Measurements from ENCODE around the gene RNF13.

- TF ChIP-seq POLR2A (IDR thresholded peaks at IDR 0.05; ENCODE audit: low read depth, low read length) (no peak), CTCF (conservative IDR thresholded peaks at IDR 0.05; ENCODE audit: low read depth, low read length) (no peak), RAD21 (IDR thresholded peaks at IDR 0.05; ENCODE audit: low read length) (no peak), CEBPB (IDR thresholded peaks at IDR 0.05; ENCODE audit: low read depth, low read length) (no peak), ELK1 (IDR thresholded peaks at IDR 0.05; ENCODE audit: borderline replicate concordance, low read depth, low read length) (no peak), CHD1 (IDR thresholded peaks at IDR 0.05; ENCODE audit: low read depth, low read length) (no peak), SMC3 (IDR thresholded peaks at IDR 0.05; ENCODE audit: low read depth, low read length) (no peak), BHLHE40 (IDR thresholded peaks at IDR 0.05; ENCODE audit: low read depth, low read length) (no peak), USF2 (IDR thresholded peaks at IDR 0.05; ENCODE audit: low read depth, low read length) (no peak)
Observed at GRCh38 chr3:149933858-149934257, 120.8 kb downstream of the RNF13 start.

Data from IMR-90 (cell line).